ENCODE results near the gene SMIM22. TPM values are rescaled to one million over a fixed set of nuclear protein-coding genes. Genes with fewer than 3 reads are reported as not detected.
"Not testable (repeated sequence)": the region's sequence is repeated elsewhere in the genome, so short reads cannot be mapped to it uniquely, and the experiment has no call there.

Gene SMIM22
- polyA plus RNA-seq, 4 donors, result 7.5 to 12.7 (median 10.9) TPM

DNA sequence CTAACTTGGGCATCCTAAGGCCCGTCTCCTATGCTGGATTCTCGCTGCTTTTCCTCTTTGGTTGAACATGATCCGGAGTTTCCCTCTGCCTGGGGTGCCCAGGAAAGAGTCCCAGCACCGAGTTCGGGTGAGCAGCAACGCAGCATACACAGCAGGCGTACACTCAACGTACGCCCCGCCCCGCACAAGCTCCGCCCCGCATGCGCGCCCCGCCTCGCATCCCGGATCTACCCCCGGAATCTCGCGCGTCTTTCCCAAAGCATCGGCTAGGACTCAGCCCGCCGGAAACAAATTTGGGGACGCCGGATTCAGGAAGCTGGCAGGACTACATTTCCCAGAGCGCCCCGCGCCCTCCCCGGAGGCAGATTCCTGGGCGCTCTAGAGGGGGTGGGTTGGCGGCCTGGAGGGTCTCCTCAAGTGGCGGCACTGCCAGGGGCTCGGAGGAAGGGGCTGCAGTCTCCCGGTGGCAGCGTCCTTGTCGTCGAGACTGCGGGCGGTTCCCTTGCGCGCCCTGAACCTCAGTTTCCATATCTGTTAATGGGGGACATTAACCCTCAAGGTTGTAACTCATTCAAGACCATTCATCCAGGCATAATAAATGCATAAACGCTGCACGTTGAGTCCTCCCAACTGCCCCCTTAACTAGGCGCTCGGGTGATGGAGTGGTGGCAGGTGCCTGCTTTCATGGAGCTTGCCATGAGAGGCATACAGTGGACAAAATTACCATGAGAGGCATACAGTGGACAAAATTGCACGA lies 26.4 kb upstream of the SMIM22 start:
- peak; percentile 90 to 93 (median 90) for DNase-seq (ENCODE audit: low read depth in 4 of 4, low spot score in 3 of 4)

DNA sequence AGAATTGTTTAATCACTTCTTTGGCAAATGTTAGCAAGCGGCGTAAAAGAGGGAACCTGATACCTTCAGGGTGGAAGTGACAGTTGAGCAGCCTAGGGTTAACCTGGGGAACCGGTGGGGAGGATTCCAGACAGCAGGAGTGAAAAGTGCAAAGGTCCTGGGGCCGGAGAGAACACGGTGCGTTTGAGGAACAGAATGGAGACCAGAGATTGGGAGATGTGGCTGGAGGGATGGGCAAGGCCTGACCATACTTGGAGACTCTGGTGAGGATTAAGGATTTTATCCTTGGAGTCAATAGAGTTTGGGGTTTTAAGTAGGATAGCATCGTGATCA lies 25.9 kb upstream of the SMIM22 start:
- DNase-seq (ENCODE audit: low read depth in 4 of 4, low spot score in 3 of 4), result no peak

DNA sequence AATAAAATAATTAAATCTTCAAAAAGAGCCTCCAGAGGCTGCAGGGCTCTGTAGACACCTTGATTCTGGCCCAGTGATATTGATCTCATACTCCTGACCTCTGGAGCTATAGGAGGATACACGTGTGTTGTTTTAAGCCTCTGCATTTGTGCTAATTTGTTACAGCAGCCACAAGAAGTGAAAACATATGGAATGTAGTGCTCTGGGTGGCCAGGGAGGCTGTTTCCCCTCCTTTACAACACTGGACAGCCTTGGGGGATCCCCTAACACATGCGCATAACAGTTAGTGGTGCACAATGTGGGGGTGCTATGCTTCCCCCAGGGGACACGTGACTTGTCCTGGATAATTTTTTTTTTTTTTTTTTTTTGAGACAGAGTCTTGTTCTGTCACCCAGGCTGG lies 23.5 kb upstream of the SMIM22 start:
- no peak for DNase-seq (ENCODE audit: low read depth in 4 of 4, low spot score in 3 of 4)

DNA sequence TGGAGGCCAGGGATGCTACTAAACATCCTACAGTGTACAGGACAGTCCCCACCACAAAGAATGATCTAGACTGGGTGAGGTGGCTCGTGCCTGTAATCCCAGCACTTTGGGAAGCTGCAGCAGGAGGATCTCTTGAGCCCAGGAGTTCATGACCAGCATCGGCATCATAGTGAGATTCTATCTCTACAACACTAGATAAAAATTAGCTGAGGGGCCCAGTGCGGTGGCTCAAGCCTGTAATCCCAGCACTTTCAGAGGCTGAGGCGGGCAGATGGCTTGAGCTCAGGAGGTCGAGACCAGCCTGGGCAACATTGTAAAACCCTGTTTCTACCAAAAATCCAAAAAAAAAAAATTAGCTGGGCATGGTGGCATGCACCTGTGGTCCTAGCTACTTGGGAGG lies 22.8 kb upstream of the SMIM22 start:
- DNase-seq (ENCODE audit: low read depth in 4 of 4, low spot score in 3 of 4), result no peak

DNA sequence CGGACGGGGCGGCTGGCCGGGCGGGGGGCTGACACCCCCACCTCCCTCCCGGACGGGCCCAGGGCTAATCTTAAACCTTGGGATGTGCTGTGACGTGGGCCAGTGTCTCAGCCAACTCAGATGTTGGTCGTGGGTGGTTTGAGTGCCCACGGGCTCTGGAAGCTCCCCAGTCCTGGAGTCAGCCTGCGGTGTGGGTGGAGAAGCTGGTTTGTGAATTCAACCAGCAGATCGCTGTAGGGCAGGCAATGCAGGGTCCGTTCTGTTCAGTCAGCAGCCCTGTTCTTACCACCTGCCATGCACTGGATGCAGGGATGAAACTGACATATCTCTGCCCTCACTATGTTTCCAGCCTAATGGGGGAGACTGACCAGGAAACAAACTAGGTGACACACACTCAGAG lies 20.2 kb upstream of the SMIM22 start:
- DNase-seq (ENCODE audit: low read depth in 4 of 4, low spot score in 3 of 4), result no peak

DNA sequence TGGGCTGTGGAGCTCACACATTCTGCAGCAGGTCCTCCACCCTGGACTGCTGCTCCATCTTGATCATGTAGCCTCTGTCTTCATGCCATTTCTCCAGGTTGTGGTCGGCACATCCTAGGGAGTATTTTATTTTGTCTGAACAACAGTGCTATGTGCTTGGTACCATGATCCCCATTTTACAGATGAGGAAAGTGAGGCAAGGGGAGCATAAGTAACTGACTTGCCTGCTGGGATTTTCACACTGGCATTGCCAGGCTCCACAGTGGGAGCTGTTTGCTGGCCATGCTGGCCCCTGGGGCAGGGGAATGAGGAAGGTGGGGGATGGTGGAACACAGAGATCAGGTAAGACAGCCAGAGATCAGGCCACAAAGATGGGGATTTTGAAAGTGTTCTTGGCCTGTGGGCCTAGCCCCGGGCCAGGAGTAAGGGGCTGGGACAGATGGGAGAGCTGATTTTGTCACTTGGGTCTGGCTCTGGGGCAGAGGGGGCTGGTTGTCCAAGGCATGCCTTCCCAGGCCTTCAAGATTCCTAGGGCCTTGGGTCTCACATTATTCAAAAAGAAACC lies 18.9 kb upstream of the SMIM22 start:
- no peak for DNase-seq (ENCODE audit: low read depth in 4 of 4, low spot score in 3 of 4)

DNA sequence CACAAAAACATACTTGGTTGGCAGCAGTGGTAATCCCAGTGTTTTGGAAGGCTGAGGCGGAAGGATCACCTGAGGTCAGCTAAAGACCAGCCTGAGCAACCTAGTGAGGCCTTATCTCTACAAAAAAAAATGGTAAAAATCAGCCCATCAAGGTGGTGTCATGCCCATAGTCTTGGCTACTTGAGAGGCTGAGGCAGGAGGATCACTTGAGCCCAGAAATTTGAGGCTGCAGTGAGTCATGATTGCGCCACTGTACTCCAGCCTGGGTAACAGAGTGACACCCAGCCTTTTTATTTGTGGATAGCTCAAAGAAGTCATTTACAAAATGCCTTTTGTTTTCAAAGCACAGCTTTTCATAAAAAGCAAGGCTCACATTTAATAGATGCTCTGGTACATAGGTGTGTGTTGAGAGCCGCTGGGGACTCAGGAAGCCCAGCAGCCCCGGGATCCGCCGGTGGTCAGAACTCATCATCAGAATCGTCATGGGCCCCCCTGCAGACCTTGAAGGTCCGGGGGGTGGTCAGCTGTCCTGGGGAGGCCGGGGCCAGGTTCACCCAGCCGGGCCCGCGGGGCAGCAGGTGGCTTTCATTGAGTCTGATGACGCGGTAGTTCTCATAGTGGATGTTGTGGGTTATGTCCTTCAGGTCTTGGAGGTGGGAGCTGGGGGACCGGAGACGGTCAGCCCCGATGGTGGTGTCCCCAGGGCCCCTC lies 17.7 kb upstream of the SMIM22 start:
- no peak for DNase-seq (ENCODE audit: low read depth in 4 of 4, low spot score in 3 of 4)

DNA sequence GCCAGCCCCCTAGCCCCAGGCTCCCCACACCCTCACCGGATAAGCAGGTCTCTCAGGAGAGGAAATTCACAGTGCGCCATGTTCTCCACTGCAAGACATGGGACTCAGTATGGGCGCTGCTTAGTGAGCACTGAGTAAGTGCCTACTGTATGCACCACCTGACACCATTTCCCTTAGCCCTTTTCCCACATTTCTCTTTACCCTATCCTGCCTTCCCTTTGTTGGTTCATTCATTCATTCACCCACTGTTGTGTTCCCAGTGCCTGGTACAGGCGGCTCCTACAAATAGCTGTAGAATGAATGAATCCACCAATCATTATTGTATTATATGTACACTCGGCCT lies 17.1 kb upstream of the SMIM22 start:
- no peak for DNase-seq (ENCODE audit: low read depth in 4 of 4, low spot score in 3 of 4)

DNA sequence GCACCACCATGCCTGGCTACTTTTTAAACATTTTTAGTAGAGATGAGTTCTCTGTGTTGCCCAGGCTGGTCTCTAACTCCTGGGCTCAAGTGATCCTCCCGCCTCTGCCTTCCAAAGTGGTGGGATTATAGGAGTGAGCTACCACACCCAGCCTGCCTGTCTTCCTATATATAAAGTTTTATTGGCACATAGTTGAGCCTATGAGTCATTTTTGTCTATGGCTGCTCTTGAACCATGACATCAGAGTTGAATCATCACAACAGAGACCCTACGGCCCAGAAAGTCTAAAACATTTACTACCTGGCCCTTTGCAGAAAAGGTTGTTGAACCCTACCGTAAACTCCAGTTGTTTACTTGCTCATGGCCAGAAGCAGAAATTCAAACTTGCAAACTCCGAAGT lies 14.9 kb upstream of the SMIM22 start:
- DNase-seq (ENCODE audit: low read depth in 4 of 4, low spot score in 3 of 4), result no peak

DNA sequence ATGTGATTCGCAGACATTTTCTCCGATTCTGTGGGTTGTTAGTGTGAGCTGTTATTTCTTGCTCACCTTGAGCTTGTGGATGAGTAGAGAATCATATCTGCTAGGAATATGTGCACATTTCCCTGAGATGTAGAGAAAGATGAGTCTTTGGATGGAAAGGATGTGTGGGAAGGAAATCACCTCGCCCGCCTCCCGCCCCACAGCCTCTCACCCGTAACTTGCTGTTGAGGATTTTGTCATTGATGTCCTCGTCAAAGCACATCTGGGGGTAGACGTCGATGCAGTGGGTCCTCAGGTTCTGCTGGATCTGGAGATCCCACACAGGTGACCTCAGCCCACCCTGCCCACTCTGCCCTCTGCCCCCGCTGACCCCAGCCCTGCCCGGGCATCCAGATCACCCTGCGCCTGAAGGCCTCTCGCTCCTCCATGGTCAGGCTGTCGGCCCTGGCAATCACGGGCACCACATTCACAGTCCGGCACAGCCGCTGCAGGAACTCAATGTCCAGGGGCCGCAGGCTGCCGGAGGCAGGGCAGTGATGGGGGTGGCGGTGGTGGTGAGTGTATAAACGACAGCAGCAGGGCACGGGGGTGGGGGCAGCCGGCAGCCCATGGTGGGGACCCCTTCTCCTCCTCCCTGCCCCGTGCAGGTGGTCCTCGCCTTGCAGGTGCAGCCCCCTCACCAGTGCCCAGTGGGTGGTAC lies 11.8 kb upstream of the SMIM22 start:
- DNase-seq (ENCODE audit: low read depth in 4 of 4, low spot score in 3 of 4), result no peak

DNA sequence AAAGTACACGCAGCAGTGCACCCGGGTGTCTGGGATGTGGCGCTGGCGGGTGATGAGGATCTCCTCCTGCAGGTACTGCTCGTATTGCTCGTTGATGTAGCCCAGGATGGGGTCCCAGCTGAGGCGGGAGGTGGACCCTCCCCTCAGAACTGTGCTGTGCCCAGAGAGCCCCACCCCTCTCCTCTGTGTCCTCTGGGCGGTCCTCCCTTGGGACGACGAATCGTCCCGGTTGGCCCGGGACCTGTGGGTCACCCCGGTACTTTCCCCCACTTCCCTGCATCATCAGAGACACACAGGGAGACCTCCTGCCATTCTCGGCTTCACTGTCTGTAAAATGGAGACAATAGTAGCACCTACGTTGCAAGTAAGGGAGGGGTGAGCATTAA lies 11.2 kb upstream of the SMIM22 start:
- DNase-seq (ENCODE audit: low read depth in 4 of 4, low spot score in 3 of 4), result no peak

DNA sequence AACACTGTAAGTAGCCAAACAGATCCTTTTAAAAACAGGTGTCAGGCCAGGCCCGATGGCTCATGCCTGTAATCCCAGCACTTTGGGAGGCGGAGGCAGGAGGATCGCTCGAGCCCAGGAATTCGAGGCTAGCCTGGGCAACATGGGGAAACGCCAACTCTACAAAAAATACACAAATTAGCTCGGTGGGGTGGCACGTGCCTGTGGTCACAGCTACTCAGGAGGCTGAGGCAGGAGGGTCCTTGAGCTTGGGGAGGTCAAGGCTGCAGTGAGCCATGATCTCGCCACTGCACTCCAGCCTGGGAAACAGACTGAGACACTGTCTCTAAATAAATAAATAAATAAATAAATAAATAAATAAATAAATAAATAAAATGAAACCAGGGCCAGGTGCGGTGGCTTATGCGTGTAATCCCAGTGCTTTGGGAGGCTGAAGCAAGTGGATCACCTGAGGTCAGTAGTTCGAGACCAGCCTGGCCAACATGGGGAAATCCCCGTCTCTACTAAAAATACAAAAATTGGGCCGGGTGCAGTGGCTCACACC lies 10.7 kb upstream of the SMIM22 start:
- not testable (repeated sequence) for DNase-seq (ENCODE audit: low read depth in 4 of 4, low spot score in 3 of 4)

DNA sequence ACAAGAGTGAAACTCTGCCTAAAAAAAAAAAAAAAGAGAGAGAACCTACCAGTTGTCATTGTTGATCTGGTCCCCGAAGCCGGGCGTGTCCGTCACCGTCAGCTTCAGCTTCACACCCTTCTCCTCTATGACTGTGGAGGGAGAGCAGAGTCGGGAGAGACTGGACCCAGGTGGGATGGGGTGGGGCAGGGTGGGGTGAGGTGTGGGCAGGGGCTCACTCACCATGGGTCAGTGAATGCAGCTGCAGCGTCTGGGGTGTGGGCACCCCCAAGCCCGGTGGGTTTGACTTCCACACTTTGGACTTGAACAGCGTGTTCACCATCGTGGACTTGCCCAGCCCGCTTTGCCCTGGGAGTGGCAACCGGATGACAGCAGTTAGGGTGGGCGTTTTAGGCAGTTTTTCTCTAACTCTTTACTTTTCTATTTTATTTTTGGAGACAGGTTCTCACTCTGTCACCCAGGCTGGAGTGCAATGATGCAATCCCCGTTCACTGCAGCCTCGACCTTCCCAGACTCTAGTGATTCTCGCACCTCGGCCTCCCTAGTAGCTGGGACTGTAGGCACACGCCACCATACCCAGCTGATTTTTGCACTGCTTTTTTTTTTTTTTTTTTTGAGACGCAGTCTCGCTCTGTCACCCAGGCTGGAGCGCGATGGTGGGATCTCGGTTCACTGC lies 9.3 kb upstream of the SMIM22 start:
- DNase-seq (ENCODE audit: low read depth in 4 of 4, low spot score in 3 of 4), result no peak

DNA sequence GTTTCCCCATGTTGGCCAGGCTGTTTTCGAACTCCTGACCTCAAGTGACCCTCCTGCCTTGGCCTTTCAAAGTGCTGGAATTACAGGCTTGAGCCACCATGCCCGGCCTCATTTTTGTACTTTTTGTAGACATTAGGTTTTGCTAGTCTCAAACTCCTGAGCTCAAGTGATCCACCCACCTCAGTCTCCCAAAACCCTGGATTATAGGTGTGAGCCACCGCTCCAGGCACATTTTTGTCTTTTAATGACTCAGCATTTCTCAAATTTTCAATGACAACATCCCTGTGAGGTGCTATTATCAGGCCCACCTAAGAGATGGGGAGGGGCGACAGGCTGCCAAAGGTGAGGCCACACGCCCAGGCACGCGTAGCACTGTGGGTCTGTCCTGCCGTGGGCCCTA lies 8.1 kb upstream of the SMIM22 start:
- DNase-seq (ENCODE audit: low read depth in 4 of 4, low spot score in 3 of 4), result no peak

DNA sequence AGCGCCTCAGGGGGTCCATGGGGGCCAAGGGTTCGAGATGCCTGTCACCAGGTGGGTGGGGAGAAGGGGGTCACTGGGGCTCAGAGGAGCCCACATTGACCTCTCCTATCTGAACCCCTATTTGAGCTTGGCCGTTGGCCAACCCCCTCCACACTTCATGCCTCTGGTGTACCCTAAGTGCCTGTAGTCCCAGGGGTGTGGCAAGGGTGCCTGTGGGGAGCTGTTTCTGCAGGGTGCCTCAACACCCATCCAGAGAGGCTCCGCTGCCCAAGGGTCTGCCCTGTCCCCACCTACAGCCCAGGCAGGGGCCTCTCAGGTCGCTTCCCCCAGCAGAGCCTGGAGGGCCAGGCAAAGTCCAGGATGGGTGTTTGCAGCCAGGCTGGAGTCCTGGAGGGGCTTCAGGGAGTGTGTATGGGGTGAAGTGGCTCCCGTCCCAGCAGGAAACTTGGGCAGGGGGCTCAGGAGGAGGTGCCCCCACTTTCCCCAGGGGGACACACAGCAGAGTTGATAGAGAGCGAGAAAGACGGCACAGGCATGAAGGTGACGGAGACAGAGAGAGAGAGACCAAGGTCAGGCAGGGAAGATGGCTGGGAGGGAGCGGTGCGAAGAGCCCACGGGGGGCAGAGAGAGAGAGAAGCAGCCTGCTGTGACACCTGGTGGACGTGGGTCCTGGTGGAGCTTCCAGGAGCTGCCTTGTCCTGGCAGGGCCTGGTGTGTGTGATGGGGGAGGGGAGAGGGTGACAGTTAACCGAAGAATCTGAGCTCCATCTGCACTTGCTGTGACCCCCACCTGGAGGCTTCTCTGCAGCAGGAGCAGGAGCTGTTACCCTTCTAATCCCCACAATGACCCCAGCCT lies 7.3 kb upstream of the SMIM22 start, which contains the start of gene SEPTIN12:
TSS of gene SEPTIN12 (minus strand) at position 719 of the 856 bp plus-strand sequence. CDS start at position 19, 700 bp downstream.
- no peak for DNase-seq (ENCODE audit: low read depth in 4 of 4, low spot score in 3 of 4)

DNA sequence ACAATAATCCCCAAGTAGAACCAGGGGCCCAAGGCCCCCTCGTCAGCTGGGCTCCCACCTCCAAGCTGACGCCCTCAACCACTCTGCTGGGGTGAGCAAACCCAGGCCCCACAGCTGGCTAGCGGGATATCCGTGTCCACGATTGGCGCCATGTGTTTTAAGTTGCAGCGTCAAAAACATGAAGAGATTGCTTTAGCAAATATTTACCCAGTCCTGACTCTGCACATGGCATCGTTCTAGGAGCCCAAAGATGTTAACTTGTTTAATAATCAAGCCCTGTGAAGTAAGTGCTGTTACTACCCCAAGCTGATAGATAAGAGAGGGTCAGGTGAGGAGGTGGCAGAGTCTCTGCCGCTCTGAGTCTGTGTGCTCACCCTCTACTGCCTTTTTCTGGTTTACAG lies 6.7 kb upstream of the SMIM22 start:
- no peak for DNase-seq (ENCODE audit: low read depth in 4 of 4, low spot score in 3 of 4)

DNA sequence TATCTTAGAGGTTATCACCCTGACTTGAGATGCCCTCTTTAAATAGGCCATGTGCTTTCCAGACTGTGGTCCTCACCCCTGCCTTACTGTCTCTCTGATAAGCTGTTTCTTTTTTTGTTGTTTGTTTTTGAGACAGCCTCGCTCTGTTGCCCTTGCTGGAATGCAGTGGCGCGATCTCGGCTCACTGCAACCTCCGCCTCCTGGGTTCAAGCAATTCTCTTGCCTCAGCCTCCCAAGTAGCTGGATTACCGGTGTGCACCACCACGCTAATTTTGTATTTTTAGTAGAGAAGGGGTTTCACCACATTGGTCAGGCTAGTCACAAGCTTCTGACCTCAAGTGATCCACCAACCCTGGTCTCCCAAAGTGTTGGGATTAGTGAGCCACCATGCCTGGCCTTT lies 6.3 kb upstream of the SMIM22 start:
- no peak for DNase-seq (ENCODE audit: low read depth in 4 of 4, low spot score in 3 of 4)

DNA sequence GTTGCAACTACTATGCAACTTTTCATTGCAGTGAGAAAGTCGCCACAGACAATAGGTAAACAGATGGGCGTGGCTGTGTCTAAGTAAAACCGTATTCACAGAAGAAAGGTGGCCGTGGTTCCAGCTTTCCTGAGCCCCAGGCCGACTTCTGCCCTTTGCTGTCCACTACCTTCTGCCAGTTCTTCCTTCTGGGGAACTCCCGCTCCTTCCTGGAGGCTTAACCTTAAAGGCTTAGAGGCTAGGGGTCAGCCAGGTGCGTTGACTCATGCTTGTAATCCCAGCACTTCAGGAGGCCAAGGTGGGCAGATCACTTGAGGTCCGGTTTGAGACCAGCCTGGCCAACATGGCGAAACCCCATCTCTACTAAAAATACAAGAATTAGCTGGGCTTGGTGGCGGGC lies 4.9 kb upstream of the SMIM22 start:
- DNase-seq (ENCODE audit: low read depth in 4 of 4, low spot score in 3 of 4), result no peak

DNA sequence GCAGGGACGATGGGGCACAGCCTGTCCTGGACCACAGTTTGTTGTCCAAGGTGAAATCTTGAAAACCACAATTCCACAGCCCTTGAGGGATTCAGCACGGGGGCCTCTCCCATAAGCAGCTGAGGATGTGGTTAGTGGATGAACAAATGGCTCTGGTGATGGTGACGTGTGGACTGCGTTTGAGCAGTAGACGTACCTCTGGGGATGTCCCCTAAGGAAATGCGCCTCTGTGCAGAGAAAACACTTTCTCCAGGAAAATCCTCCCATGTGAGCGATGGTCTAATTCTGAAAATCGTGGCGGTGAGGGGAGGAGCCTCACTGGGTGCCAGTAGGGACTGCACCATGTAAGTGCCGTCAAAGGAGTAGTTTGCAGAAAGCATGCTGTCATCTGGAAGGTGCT lies 4.3 kb upstream of the SMIM22 start:
- DNase-seq (ENCODE audit: low read depth in 4 of 4, low spot score in 3 of 4), result no peak

Data from right renal pelvis (tissue), 4 donors.